Measurements from ENCODE around the gene SUMO2.
"Not testable (repeated sequence)": the region's sequence is repeated elsewhere in the genome, so short reads cannot be mapped to it uniquely, and the experiment has no call there.

SUMO2 gene

GRCh38 chr17:75168998-75169397 is 13.8 kb downstream of the SUMO2 start:
- no peak for DNase-seq (ENCODE audit: low spot score in 2 of 2)
- no peaks in the 10 kb centered on the region for H3K9me3 ChIP-seq
- peaks cover 81% of the 10 kb centered on the region for H3K36me3 ChIP-seq (replicated peaks)
- no peaks in the 10 kb centered on the region for H3K27me3 ChIP-seq (ENCODE audit: low read depth)
- no peak overlapping the region for H3K4me3 ChIP-seq
- no peaks in the 10 kb centered on the region; the same call in 1 of the 2 replicates for H3K4me1 ChIP-seq
- in situ Hi-C loops (cut with MboI; ENCODE audit: low sequenced_read_pairs), result no loop called here

DNA sequence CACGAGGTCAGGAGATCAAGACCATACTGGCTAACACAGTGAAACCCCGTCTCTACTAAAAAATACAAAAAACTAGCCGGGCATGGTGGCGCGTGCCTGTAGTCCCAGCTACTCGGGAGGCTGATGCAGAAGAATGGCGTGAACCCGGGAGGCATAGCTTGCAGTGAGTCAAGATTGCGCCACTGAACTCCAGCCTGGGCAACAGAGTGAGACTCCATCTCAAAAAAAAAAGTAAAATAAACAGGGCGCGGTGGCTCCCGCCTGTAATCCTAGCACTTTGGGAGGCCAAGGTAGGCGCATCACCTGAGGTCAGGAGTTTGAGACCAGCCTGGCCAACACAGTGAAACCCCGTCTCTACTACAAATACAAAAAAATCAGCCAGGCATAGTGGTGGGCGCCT is 18.2 kb downstream of the SUMO2 start:
- peaks cover 46% of the 10 kb centered on the region for H3K36me3 ChIP-seq (replicated peaks)

DNA sequence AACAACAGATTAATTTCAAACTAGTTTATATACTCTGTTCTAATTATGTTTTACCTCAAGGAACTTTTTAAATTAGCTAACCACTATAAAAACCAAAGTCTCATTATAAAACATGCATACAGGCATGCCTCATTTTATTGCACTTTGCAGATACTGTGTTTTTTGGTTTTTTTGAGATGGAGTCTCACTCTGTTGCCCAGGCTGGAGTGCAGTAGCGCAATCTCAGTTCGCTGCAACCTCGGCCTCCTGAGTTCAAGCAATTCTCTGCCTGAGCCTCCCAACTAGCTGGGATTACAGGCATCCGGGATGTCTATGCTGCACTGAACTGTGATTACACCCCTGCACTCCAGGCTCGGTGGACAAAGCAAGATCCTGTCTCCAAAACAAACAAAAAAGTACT is 19.7 kb downstream of the SUMO2 start:
- Histone ChIP-seq H3K27me3 (ENCODE audit: low read depth) (no peaks in the 10 kb centered on the region), H3K4me1 (no peaks in the 10 kb centered on the region), H3K4me3 (no peak overlapping the region), H3K9me3 (no peaks in the 10 kb centered on the region), H3K36me3 (replicated peaks) (peaks cover 35% of the 10 kb centered on the region)
- DNase-seq (ENCODE audit: low spot score in 2 of 2), result no peak
- in situ Hi-C loops (cut with MboI; ENCODE audit: low sequenced_read_pairs), result no loop called here

More for the DNA sequence above, 18.2 kb downstream of the SUMO2 start:
- DNase-seq (ENCODE audit: low spot score in 2 of 2); H3K9me3 ChIP-seq; H3K4me3 ChIP-seq; in situ Hi-C loops (cut with MboI; ENCODE audit: low sequenced_read_pairs); H3K4me1 ChIP-seq; H3K27me3 ChIP-seq (ENCODE audit: low read depth): not testable (repeated sequence)

DNA sequence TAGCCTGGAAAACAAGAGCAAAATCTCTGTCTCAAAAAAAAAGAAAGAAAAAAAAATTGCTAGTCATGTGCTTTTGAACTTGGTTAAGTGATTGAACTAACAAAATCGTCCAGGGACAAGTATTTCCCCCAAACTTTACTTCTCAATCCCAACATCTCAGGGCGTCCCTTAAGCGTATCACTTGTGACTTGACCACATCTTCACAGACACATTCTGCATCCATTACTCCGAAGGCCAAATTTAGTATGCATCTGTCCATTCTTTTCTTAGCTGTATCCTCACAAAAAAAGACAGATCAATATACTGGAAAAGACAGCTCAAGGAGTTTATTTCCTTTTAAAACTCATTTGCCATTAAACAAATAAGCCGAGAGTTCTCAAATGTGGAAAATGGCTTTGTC is 22.5 kb downstream of the SUMO2 start:
- Histone ChIP-seq H3K9me3 (no peaks in the 10 kb centered on the region), H3K4me1 (peaks cover 6% of the 10 kb centered on the region), H3K27me3 (ENCODE audit: low read depth) (no peaks in the 10 kb centered on the region), H3K36me3 (replicated peaks) (peaks cover 19% of the 10 kb centered on the region), H3K4me3 (no peak overlapping the region)
- DNase-seq (ENCODE audit: low spot score in 2 of 2), result no peak
- in situ Hi-C loops (cut with MboI; ENCODE audit: low sequenced_read_pairs), result no loop called here

DNA sequence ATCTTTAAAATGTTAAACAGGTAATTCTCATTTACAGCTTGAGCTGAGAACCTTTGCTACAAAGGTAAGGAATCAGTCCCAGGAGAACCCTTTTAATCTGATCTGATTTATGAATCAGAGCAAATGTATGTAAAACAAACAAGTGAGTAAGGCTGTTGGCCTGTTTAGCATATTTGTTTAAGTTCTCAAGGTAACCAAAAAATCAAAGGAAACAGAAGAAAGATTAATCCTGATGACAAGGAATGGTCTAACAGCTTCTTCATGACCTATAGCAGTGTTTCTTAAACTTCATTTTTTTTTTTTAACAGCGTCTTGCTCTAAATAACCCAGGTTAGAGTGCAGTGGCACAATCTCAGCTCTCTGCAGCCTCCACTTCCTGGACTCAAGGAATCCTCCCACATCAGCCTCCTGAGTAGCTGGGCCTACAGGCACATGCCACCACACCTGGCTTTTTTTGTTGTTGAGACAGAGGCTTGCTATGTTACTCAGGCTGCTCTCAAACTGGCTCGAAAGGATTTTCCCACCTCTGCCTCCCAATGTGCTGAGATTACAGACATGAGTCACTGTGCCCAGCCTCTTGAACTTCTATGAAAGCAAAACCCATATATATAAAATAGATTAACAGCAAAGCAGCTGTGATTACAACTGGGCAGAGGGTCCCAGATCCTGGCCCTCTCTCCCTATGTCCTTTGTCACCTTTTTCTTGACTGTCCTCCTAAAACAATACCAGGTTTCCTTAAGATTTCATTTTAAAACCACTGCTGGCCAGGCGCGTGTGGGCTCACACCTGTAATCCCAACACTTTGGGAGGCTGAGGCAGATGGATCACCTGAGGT is 23.3 kb downstream of the SUMO2 start:
- Histone ChIP-seq H3K9me3 (no peaks in the 10 kb centered on the region), H3K4me1 (peaks cover 12% of the 10 kb centered on the region), H3K27me3 (ENCODE audit: low read depth) (no peaks in the 10 kb centered on the region), H3K4me3 (no peak overlapping the region), H3K36me3 (replicated peaks) (peaks cover 14% of the 10 kb centered on the region)
- in situ Hi-C loops (cut with MboI; ENCODE audit: low sequenced_read_pairs), result no loop called here
- no peak for DNase-seq (ENCODE audit: low spot score in 2 of 2)

DNA sequence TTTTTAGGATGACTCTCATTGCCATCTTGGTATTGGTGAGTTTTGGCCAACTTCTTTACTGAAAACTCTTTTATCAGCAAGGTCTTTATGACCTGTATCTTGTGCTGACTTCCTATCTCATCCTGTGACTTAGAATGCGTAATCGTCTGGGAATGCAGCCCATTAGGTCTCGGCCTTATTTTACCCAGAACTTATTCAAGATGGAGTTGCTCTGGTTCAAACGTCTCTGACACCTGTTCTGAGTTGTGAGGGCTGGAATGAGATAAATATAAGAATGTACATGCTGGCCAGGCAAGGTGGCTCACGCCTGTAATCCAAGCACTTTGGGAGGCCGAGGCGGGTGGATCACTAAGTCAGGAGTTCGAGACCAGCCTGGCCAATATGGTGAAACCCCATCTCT is 24.3 kb downstream of the SUMO2 start:
- H3K9me3 ChIP-seq; H3K27me3 ChIP-seq (ENCODE audit: low read depth); H3K4me3 ChIP-seq; in situ Hi-C loops (cut with MboI; ENCODE audit: low sequenced_read_pairs); DNase-seq (ENCODE audit: low spot score in 2 of 2): not testable (repeated sequence)
- Histone ChIP-seq H3K36me3 (replicated peaks) (peaks cover 21% of the 10 kb centered on the region), H3K4me1 (peaks cover 12% of the 10 kb centered on the region)

DNA sequence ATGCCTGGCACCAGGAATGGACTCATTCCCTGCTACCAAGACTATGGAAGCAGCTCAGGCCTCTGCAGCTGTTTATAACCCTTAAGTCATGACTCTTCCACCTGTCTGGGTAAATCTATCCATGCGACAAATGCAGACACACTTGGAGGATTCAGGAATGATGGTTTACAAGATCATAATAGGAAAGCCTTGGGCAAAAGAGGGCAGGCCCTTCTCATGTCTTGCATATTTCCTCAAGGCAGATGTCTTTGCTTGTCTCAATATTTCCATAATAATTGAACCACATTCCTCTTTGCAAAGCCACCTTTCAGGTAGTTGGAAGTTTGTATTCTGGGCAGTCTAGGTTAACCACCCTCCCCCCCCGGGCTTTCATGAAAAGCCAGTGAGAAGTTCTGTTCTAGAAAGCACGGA is 27.6 kb downstream of the SUMO2 start:
- H3K4me1 ChIP-seq, result peaks cover 20% of the 10 kb centered on the region
- H3K9me3 ChIP-seq, result no peaks in the 10 kb centered on the region
- in situ Hi-C loops (cut with MboI; ENCODE audit: low sequenced_read_pairs), result no loop called here
- DNase-seq (ENCODE audit: low spot score in 2 of 2), result peak; percentile 80 to 90
- no peaks in the 10 kb centered on the region for H3K27me3 ChIP-seq (ENCODE audit: low read depth)
- peak overlapping the region; percentile 91 for H3K4me3 ChIP-seq
- H3K36me3 ChIP-seq (replicated peaks), result peaks cover 17% of the 10 kb centered on the region

DNA sequence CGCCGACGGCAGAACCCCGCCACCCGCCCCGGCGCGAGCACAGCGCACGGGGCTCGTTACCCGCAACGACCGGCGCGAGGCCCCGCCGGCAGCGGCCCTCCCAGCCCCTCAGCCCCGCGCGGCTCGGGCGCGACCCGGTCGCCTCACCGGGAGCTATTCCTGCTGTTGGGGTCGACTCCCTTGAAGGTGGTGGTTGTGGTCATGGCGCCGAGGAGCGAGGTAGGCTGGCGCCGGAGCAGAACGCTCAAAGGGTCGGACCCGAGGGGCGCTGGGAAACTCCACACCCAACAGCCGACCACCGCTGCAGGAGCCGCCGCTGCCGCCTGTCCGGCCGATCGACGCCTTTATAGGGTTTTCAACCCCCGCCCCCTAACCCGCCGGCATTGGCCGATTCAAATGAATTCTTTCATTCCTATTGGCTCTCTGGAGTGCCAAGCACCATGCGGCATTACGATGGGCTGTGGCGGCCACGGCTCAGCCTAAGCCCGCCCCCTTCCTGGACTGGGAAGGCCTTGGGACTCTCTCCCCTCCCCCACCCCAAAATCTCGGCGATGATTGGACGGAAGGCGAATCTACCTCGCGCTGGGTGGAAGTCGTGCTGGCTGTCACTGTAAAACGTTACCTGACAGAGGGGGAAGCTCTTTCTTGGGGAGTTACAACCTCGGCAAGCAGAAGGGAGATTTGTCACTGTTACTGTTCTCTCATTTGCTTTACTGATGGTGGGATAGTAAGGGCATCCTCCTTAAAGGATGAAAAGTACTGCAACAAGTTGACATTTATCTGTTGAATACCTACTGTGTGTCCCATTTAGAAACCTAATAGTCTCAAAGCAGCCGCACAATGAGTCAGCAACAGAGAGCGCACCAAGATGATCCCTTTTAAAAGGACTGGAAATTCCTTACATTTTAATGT is 28.3 kb downstream of the SUMO2 start, which contains the start of gene JPT1:
TSS of gene JPT1 (minus strand) at position 318 of the 912 bp plus-strand sequence. CDS start at position 203, 115 bp downstream.
- no peaks in the 10 kb centered on the region for H3K27me3 ChIP-seq (ENCODE audit: low read depth)
- in situ Hi-C loops (cut with MboI; ENCODE audit: low sequenced_read_pairs), result no loop called here
- peaks cover 20% of the 10 kb centered on the region for H3K36me3 ChIP-seq (replicated peaks)
- H3K9me3 ChIP-seq, result no peaks in the 10 kb centered on the region
- peak within 1 kb of the TSS; percentile 91 for H3K4me3 ChIP-seq
- DNase-seq (ENCODE audit: low spot score in 2 of 2), result peak; percentile 97 to 99
- peaks cover 20% of the 10 kb centered on the region for H3K4me1 ChIP-seq

DNA sequence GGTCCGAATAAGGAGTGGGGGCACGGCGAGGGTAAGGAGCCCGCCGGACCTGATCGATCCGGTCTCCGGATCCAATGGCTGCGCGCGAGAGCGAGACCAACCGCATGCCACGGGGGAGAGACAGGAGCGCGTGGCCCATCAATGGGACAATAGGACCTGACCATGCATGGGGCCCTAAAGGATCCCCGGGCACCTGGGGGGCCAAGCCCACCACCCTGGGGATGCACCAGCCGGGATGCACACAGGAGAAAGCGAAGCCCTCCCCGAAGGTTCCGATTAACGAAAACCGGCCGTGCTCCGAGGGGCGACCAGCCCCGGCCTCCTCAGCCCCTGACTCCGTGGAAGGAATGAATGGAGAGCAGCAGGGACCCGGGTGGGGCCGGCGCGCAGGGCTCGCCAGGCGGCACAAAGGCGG is 29.0 kb downstream of the SUMO2 start:
- DNase-seq (ENCODE audit: low spot score in 2 of 2), result peak in 1 of 2 experiments; percentile 42
- Histone ChIP-seq H3K27me3 (ENCODE audit: low read depth) (no peaks in the 10 kb centered on the region), H3K4me3 (peak overlapping the region; percentile 91), H3K9me3 (no peaks in the 10 kb centered on the region), H3K36me3 (replicated peaks) (peaks cover 20% of the 10 kb centered on the region), H3K4me1 (peaks cover 20% of the 10 kb centered on the region)
- in situ Hi-C loops (cut with MboI; ENCODE audit: low sequenced_read_pairs), result no loop called here

GRCh38 chr17:75152922-75153779 is 29.6 kb downstream of the SUMO2 start:
- H3K4me3 ChIP-seq, result peak overlapping the region; percentile 91
- no peaks in the 10 kb centered on the region for H3K9me3 ChIP-seq
- peaks cover 27% of the 10 kb centered on the region for H3K36me3 ChIP-seq (replicated peaks)
- DNase-seq (ENCODE audit: low spot score in 2 of 2), result peak; percentile 53 to 75
- H3K27me3 ChIP-seq (ENCODE audit: low read depth), result no peaks in the 10 kb centered on the region
- H3K4me1 ChIP-seq, result peaks cover 20% of the 10 kb centered on the region
- in situ Hi-C loops (cut with MboI; ENCODE audit: low sequenced_read_pairs), result no loop called here

DNA sequence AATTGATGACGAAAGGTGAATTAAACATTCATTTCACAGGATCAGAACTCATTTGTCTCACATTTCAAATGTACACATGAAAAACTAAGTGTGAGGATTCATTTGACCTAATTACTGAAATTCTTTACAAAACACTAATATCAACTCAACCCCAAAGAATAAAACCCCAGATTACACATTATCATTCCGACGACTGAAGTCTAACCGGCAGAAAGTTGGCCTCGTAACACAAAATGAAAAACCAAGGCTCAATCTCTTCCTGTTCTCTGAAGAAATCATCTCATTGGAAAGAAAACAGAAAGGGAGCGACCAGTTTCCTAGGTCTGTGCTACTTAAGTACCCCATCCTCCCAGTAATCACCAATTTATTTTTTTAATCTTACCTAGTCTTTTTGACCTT is 30.2 kb downstream of the SUMO2 start:
- Histone ChIP-seq H3K4me1 (peaks cover 20% of the 10 kb centered on the region), H3K4me3 (peak overlapping the region; percentile 91), H3K27me3 (ENCODE audit: low read depth) (no peaks in the 10 kb centered on the region), H3K36me3 (replicated peaks) (peaks cover 30% of the 10 kb centered on the region), H3K9me3 (no peaks in the 10 kb centered on the region)
- DNase-seq (ENCODE audit: low spot score in 2 of 2), result no peak
- in situ Hi-C loops (cut with MboI; ENCODE audit: low sequenced_read_pairs), result no loop called here

GRCh38 chr17:75151930-75152329 is 30.8 kb downstream of the SUMO2 start:
- Histone ChIP-seq H3K27me3 (ENCODE audit: low read depth) (no peaks in the 10 kb centered on the region), H3K36me3 (replicated peaks) (peaks cover 33% of the 10 kb centered on the region), H3K4me3 (peak overlapping the region; percentile 91), H3K9me3 (no peaks in the 10 kb centered on the region), H3K4me1 (peaks cover 20% of the 10 kb centered on the region)
- in situ Hi-C loops (cut with MboI; ENCODE audit: low sequenced_read_pairs), result no loop called here
- no peak for DNase-seq (ENCODE audit: low spot score in 2 of 2)

GRCh38 chr17:75147878-75148546 is 34.7 kb downstream of the SUMO2 start:
- H3K36me3 ChIP-seq (replicated peaks), result peaks cover 63% of the 10 kb centered on the region
- in situ Hi-C loops (cut with MboI; ENCODE audit: low sequenced_read_pairs), result no loop called here
- DNase-seq (ENCODE audit: low spot score in 2 of 2), result no peak
- no peaks in the 10 kb centered on the region for H3K27me3 ChIP-seq (ENCODE audit: low read depth)
- H3K9me3 ChIP-seq, result no peaks in the 10 kb centered on the region
- H3K4me1 ChIP-seq, result peaks cover 8% of the 10 kb centered on the region
- no peak overlapping the region for H3K4me3 ChIP-seq

Measured in HAP-1 (cell line).